HG03439 (cell line): ENCODE data around the gene GPR63.

ENCODE experiments used
- ATAC-seq: cut with Tn5 transposase; IDR thresholded peaks from one replicate; pipeline ENCODE4 v1.9.1; 2021; ENCODE audit warnings: mild to moderate bottlenecking, moderate library complexity; ENCODE audit not compliant: unreplicated experiment

The GPR63 gene

DNA sequence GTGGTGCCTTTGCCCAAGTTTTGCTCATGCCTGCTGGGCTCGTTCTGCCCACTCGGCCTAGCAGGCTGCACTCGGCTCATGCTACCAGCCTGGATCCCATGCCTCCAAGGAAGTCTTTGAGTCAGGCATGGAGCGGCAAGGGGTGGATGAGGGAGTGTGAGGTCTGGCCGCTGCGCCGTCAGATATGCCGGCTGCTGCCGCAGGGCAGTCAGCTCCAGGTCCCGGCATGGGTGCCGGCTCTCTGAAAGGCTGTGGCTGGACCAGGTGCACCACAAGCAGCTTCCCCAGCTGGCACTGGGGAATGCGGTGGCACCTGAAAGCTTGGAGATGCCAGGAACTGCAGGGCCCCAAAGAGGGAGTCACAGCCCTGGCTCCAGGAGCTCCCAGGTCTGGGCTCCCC, 75.5 kb downstream of the GPR63 start:
- no peak for ATAC-seq

DNA sequence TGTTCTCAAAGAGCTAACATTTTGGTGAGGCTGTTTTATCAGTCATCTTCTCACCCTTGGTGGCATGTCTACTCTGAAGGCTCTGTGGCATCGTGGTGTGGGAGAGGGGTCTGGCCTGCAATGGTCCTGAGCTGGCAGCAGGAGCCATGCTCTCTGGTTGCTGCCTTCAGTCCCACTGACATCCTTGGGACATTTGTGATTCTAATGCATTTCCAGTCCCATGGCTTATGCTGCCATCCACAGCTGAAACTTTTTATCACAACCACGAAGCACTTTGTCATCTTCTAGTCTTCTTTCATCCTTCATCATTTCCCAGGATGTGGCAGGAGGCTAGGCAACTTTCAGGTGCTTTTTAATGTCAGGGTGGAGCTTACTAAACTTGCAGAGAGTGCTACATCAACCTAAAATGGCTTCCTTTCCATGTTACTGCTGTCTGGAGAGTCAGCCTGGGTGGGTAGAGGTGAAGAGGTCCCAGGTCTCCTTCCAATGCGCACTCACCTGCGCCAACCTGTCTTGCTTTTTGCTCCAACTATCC, 77.1 kb downstream of the GPR63 start:
- ATAC-seq = no peak

DNA sequence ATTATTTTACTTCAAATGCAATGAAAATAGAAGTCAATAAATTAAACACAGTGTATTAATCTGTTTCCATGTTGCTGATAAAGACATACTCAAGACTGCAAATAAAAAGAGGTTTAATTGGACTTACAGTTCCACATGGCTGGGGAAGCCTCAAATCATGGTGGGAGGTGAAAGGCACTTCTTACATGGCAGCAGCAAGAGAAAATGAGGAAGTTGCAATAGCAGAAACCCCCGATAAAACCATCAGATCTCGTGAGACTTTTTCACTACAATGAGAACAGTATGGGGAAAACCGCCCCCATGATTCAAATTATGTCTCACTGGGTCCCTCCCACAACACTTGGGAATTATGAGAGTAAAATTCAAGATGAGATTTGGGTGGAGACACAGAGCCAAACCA, 82.2 kb downstream of the GPR63 start:
- no peak for ATAC-seq

DNA sequence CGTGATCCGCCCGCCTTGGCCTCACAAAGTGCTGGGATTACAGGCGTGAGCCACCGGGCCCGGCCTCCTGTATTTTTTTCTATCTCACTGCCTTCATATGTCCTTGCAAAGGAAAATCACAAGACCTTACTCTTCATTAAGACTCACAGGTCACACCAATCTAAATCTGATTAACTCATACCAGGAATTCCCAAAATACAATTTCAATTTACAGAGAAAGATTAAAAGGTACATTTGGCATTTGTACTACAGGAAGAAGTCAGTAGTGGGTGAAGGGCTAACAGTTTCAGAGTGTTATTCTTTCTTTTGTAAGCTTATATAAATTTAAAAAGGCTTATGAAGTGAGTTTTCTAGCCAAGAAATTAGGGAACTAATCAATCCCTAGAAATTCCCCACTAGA, 87.4 kb downstream of the GPR63 start:
- no peak for ATAC-seq
